Measurements from ENCODE around the gene HMCN2.
"Not testable (repeated sequence)": the region's sequence is repeated elsewhere in the genome, so short reads cannot be mapped to it uniquely, and the experiment has no call there.

Gene HMCN2

GRCh38 chr9:130339306-130339705, 73.7 kb downstream of the HMCN2 start:
- Mint-ChIP-seq H3K27me3 (peaks cover 11% of the 10 kb centered on the region), H3K36me3 (ENCODE audit: low read depth) (no peaks in the 10 kb centered on the region), H3K27ac (no peak overlapping the region), H3K9me3 (no peaks in the 10 kb centered on the region), H3K4me3 (no peak overlapping the region), H3K4me1 (no peaks in the 10 kb centered on the region)
- DNase-seq (no peak), ATAC-seq (no peak)

- Mint-ChIP-seq H3K9me3 (no peaks in the 10 kb centered on the region), H3K4me3 (no peak overlapping the region), H3K4me1 (no peaks in the 10 kb centered on the region), H3K36me3 (ENCODE audit: low read depth) (no peaks in the 10 kb centered on the region), H3K27ac (no peak overlapping the region), H3K27me3 (peaks cover 6% of the 10 kb centered on the region)
- DNase-seq: no peak
- no peak for ATAC-seq
These were observed 74.5 kb downstream of the HMCN2 start for GRCh38 chr9:130340011-130340410.

GRCh38 chr9:130340557-130340956, 75.0 kb downstream of the HMCN2 start:
- not testable (repeated sequence) for H3K36me3 Mint-ChIP-seq (ENCODE audit: low read depth); H3K4me3 Mint-ChIP-seq; H3K9me3 Mint-ChIP-seq; H3K27ac Mint-ChIP-seq; H3K4me1 Mint-ChIP-seq; H3K27me3 Mint-ChIP-seq; ATAC-seq; DNase-seq

- H3K4me1 Mint-ChIP-seq: no peaks in the 10 kb centered on the region
- ATAC-seq: no peak
These were observed 75.6 kb downstream of the HMCN2 start for GRCh38 chr9:130341128-130341527.

GRCh38 chr9:130341839-130342713, 76.5 kb downstream of the HMCN2 start:
- no peak for DNase-seq
- H3K4me1 Mint-ChIP-seq: no peaks in the 10 kb centered on the region
- H3K36me3 Mint-ChIP-seq (ENCODE audit: low read depth): no peaks in the 10 kb centered on the region
- H3K4me3 Mint-ChIP-seq: no peak overlapping the region
- no peak for ATAC-seq
- H3K9me3 Mint-ChIP-seq: no peaks in the 10 kb centered on the region
- no peaks in the 10 kb centered on the region for H3K27me3 Mint-ChIP-seq
- no peak overlapping the region for H3K27ac Mint-ChIP-seq

More at GRCh38 chr9:130341128-130341527, 75.6 kb downstream of the HMCN2 start:
- DNase-seq: no peak
- H3K36me3 Mint-ChIP-seq (ENCODE audit: low read depth): no peaks in the 10 kb centered on the region
- no peak overlapping the region for H3K4me3 Mint-ChIP-seq
- no peaks in the 10 kb centered on the region for H3K9me3 Mint-ChIP-seq
- H3K27me3 Mint-ChIP-seq: no peaks in the 10 kb centered on the region
- no peak overlapping the region for H3K27ac Mint-ChIP-seq

GRCh38 chr9:130342714-130343085, 77.1 kb downstream of the HMCN2 start:
- no peaks in the 10 kb centered on the region for H3K36me3 Mint-ChIP-seq (ENCODE audit: low read depth)
- H3K9me3 Mint-ChIP-seq: no peaks in the 10 kb centered on the region
- no peaks in the 10 kb centered on the region for H3K4me1 Mint-ChIP-seq
- no peak overlapping the region for H3K27ac Mint-ChIP-seq
- DNase-seq (no peak), ATAC-seq (no peak)
- no peak overlapping the region for H3K4me3 Mint-ChIP-seq
- H3K27me3 Mint-ChIP-seq: no peaks in the 10 kb centered on the region

GRCh38 chr9:130343445-130343918, 77.9 kb downstream of the HMCN2 start:
- H3K4me1 Mint-ChIP-seq: no peaks in the 10 kb centered on the region

GRCh38 chr9:130344366-130344765, 78.8 kb downstream of the HMCN2 start:
- Mint-ChIP-seq H3K27me3 (no peaks in the 10 kb centered on the region), H3K4me1 (no peaks in the 10 kb centered on the region), H3K27ac (no peak overlapping the region), H3K9me3 (no peaks in the 10 kb centered on the region), H3K36me3 (ENCODE audit: low read depth) (no peaks in the 10 kb centered on the region), H3K4me3 (no peak overlapping the region)
- DNase-seq (no peak), ATAC-seq (no peak)

More at GRCh38 chr9:130343445-130343918, 77.9 kb downstream of the HMCN2 start:
- Mint-ChIP-seq H3K4me3 (no peak overlapping the region), H3K36me3 (ENCODE audit: low read depth) (no peaks in the 10 kb centered on the region), H3K27ac (no peak overlapping the region), H3K9me3 (no peaks in the 10 kb centered on the region), H3K27me3 (no peaks in the 10 kb centered on the region)
- DNase-seq: peak; percentile 54
- ATAC-seq: no peak

GRCh38 chr9:130345009-130345896, 79.7 kb downstream of the HMCN2 start:
- H3K27ac Mint-ChIP-seq: no peak overlapping the region
- ATAC-seq (no peak), DNase-seq (no peak)
- H3K27me3 Mint-ChIP-seq: no peaks in the 10 kb centered on the region
- H3K9me3 Mint-ChIP-seq: no peaks in the 10 kb centered on the region
- H3K36me3 Mint-ChIP-seq (ENCODE audit: low read depth): no peaks in the 10 kb centered on the region
- H3K4me3 Mint-ChIP-seq: no peak overlapping the region
- no peaks in the 10 kb centered on the region for H3K4me1 Mint-ChIP-seq

- no peak for DNase-seq
- no peak for ATAC-seq
- H3K9me3 Mint-ChIP-seq: no peaks in the 10 kb centered on the region
- no peak overlapping the region for H3K4me3 Mint-ChIP-seq
- H3K27ac Mint-ChIP-seq: no peak overlapping the region
- no peaks in the 10 kb centered on the region for H3K4me1 Mint-ChIP-seq
- no peaks in the 10 kb centered on the region for H3K27me3 Mint-ChIP-seq
- no peaks in the 10 kb centered on the region for H3K36me3 Mint-ChIP-seq (ENCODE audit: low read depth)
These were observed 80.4 kb downstream of the HMCN2 start for GRCh38 chr9:130345897-130346385.

- no peaks in the 10 kb centered on the region for H3K27me3 Mint-ChIP-seq
- H3K9me3 Mint-ChIP-seq: no peaks in the 10 kb centered on the region
- H3K36me3 Mint-ChIP-seq (ENCODE audit: low read depth): no peaks in the 10 kb centered on the region
- no peaks in the 10 kb centered on the region for H3K4me1 Mint-ChIP-seq
- DNase-seq: no peak
- H3K4me3 Mint-ChIP-seq: no peak overlapping the region
- H3K27ac Mint-ChIP-seq: no peak overlapping the region
- no peak for ATAC-seq
These were observed 80.9 kb downstream of the HMCN2 start for GRCh38 chr9:130346431-130346830.

- H3K36me3 Mint-ChIP-seq (ENCODE audit: low read depth): no peaks in the 10 kb centered on the region
- H3K27ac Mint-ChIP-seq: no peak overlapping the region
- H3K4me1 Mint-ChIP-seq: no peaks in the 10 kb centered on the region
- DNase-seq (no peak), ATAC-seq (no peak)
- no peaks in the 10 kb centered on the region for H3K27me3 Mint-ChIP-seq
- no peak overlapping the region for H3K4me3 Mint-ChIP-seq
- H3K9me3 Mint-ChIP-seq: no peaks in the 10 kb centered on the region
These were observed 81.5 kb downstream of the HMCN2 start for GRCh38 chr9:130347036-130347435.

- Mint-ChIP-seq H3K9me3 (no peaks in the 10 kb centered on the region), H3K27ac (no peak overlapping the region), H3K36me3 (ENCODE audit: low read depth) (no peaks in the 10 kb centered on the region), H3K27me3 (no peaks in the 10 kb centered on the region), H3K4me3 (no peak overlapping the region), H3K4me1 (no peaks in the 10 kb centered on the region)
- ATAC-seq (no peak), DNase-seq (no peak)
These were observed 82.4 kb downstream of the HMCN2 start for GRCh38 chr9:130347931-130348330.

GRCh38 chr9:130348341-130348740, 82.8 kb downstream of the HMCN2 start:
- Mint-ChIP-seq H3K4me1 (no peaks in the 10 kb centered on the region), H3K9me3 (no peaks in the 10 kb centered on the region), H3K36me3 (ENCODE audit: low read depth) (no peaks in the 10 kb centered on the region), H3K27ac (no peak overlapping the region), H3K4me3 (no peak overlapping the region), H3K27me3 (no peaks in the 10 kb centered on the region)
- DNase-seq (no peak), ATAC-seq (no peak)

GRCh38 chr9:130348881-130349280, 83.3 kb downstream of the HMCN2 start:
- Mint-ChIP-seq H3K36me3 (ENCODE audit: low read depth) (no peaks in the 10 kb centered on the region), H3K27ac (no peak overlapping the region), H3K9me3 (no peaks in the 10 kb centered on the region), H3K4me3 (no peak overlapping the region), H3K27me3 (no peaks in the 10 kb centered on the region), H3K4me1 (no peaks in the 10 kb centered on the region)
- DNase-seq (no peak), ATAC-seq (no peak)
